ENCODE data around the gene TRAF2.
"Not testable (repeated sequence)": the region's sequence is repeated elsewhere in the genome, so short reads cannot be mapped to it uniquely, and the experiment has no call there.

TRAF2 gene

GRCh38 chr9:136881691-136882108 lies 4.6 kb upstream of the TRAF2 start:
- Histone ChIP-seq H3K4me2 (ENCODE audit: low read length) (no peak overlapping the region), H3K9me2 (ENCODE audit: low read depth, low read length) (no peaks in the 10 kb centered on the region), H2AFZ (ENCODE audit: low read length) (no peak overlapping the region), H3K27ac (ENCODE audit: low read depth, low read length, poor library complexity, severe bottlenecking) (no peak overlapping the region), H3K9me3 (ENCODE audit: low read length) (no peaks in the 10 kb centered on the region), H4K20me1 (ENCODE audit: insufficient read depth, low read length) (no peaks in the 10 kb centered on the region), H3K36me3 (ENCODE audit: insufficient read depth, low read length) (no peaks in the 10 kb centered on the region), H3K4me1 (ENCODE audit: insufficient read depth, low read length, severe bottlenecking) (peaks cover 9% of the 10 kb centered on the region), H3F3A (ENCODE audit: insufficient read depth, low read length) (no peaks in the 10 kb centered on the region), H3K9ac (ENCODE audit: low read length) (no peak overlapping the region), H3K79me2 (ENCODE audit: insufficient read depth, low read length) (no peaks in the 10 kb centered on the region), H3K4me3 (ENCODE audit: low read depth, low read length, poor library complexity, severe bottlenecking) (no peak overlapping the region), H3K27me3 (ENCODE audit: insufficient read depth, low read length) (0 out of 2 replicates have a peak, but pooled peaks cover under 1% of the 10 kb centered on the region)
- no peak for TF ChIP-seq CTCF (IDR thresholded peaks at IDR 0.05; ENCODE audit: low read length)
- no peak for TF ChIP-seq EZH2 (IDR thresholded peaks at IDR 0.05; ENCODE audit: borderline replicate concordance, low read length)

DNA sequence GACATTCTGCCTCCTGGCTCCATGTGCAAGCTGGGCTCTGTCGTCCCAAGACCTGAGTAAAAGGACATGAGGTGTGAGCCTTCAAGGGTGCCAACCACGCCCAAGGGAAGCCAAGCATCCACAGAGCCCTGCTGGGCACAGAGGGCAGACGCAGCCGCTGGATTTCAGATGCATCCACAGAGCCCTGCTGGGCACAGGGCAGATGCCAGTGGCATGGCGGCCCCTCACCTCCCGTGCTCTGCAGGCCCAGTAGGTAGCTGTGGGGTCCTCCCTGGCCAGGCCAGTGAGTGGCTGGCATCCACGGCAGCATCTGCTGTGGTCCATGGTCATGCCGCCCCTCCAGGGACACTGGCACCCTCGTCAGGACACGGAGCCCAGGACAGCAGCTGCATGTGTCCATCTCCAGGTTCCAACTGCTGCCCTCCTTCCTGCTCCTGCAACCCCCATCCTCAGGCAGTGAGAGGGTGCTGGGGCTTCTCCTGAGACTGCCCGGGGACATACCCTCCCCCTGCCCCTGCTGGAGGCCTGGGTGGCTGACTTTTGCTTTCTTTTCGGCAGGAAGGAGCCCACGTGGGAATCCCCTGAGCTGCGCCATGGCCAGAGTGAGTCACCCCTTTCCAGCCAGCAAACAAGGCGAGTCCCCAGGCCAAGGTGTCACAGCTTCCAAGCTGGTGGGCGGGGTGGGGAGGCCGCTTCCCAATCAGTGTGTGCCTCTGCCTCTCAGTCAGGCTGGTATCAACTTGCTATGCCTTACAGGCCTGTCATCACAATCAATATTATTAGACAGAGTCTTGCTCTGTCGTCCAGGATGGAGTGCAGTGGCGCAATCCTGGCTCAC lies 4.0 kb upstream of the TRAF2 start:
- Histone ChIP-seq H2AFZ (ENCODE audit: low read length) (no peak overlapping the region), H3K4me1 (ENCODE audit: insufficient read depth, low read length, severe bottlenecking) (peaks cover 12% of the 10 kb centered on the region), H3K27me3 (ENCODE audit: insufficient read depth, low read length) (no peaks in the 10 kb centered on the region), H3K4me2 (ENCODE audit: low read length) (no peak overlapping the region), H3K9me3 (ENCODE audit: low read length) (no peaks in the 10 kb centered on the region), H3F3A (ENCODE audit: insufficient read depth, low read length) (no peaks in the 10 kb centered on the region), H4K20me1 (ENCODE audit: insufficient read depth, low read length) (no peaks in the 10 kb centered on the region), H3K27ac (ENCODE audit: low read depth, low read length, poor library complexity, severe bottlenecking) (no peak overlapping the region), H3K9me2 (ENCODE audit: low read depth, low read length) (no peaks in the 10 kb centered on the region), H3K79me2 (ENCODE audit: insufficient read depth, low read length) (peaks cover 4% of the 10 kb centered on the region), H3K4me3 (ENCODE audit: low read depth, low read length, poor library complexity, severe bottlenecking) (no peak overlapping the region), H3K9ac (ENCODE audit: low read length) (no peak overlapping the region), H3K36me3 (ENCODE audit: insufficient read depth, low read length) (no peaks in the 10 kb centered on the region)
- TF ChIP-seq CTCF (IDR thresholded peaks at IDR 0.05; ENCODE audit: low read length) (no peak), EZH2 (IDR thresholded peaks at IDR 0.05; ENCODE audit: borderline replicate concordance, low read length) (no peak)

- not testable (repeated sequence) for H3K4me3 ChIP-seq (ENCODE audit: low read depth, low read length, poor library complexity, severe bottlenecking); H3K27ac ChIP-seq (ENCODE audit: low read depth, low read length, poor library complexity, severe bottlenecking); H2AFZ ChIP-seq (ENCODE audit: low read length); H3K9me2 ChIP-seq (ENCODE audit: low read depth, low read length); H3K27me3 ChIP-seq (ENCODE audit: insufficient read depth, low read length); H3K4me2 ChIP-seq (ENCODE audit: low read length); H3K9me3 ChIP-seq (ENCODE audit: low read length); H4K20me1 ChIP-seq (ENCODE audit: insufficient read depth, low read length); H3K9ac ChIP-seq (ENCODE audit: low read length); H3F3A ChIP-seq (ENCODE audit: insufficient read depth, low read length); H3K36me3 ChIP-seq (ENCODE audit: insufficient read depth, low read length); H3K79me2 ChIP-seq (ENCODE audit: insufficient read depth, low read length)
- peaks cover 15% of the 10 kb centered on the region for H3K4me1 ChIP-seq (ENCODE audit: insufficient read depth, low read length, severe bottlenecking)
These were observed 3.4 kb upstream of the TRAF2 start for GRCh38 chr9:136882947-136883283.

- not testable (repeated sequence) for H4K20me1 ChIP-seq (ENCODE audit: insufficient read depth, low read length); H3K36me3 ChIP-seq (ENCODE audit: insufficient read depth, low read length); H3K9me3 ChIP-seq (ENCODE audit: low read length); H3K4me2 ChIP-seq (ENCODE audit: low read length); H3K27me3 ChIP-seq (ENCODE audit: insufficient read depth, low read length); H2AFZ ChIP-seq (ENCODE audit: low read length); H3K4me3 ChIP-seq (ENCODE audit: low read depth, low read length, poor library complexity, severe bottlenecking); H3K9me2 ChIP-seq (ENCODE audit: low read depth, low read length); H3F3A ChIP-seq (ENCODE audit: insufficient read depth, low read length); H3K27ac ChIP-seq (ENCODE audit: low read depth, low read length, poor library complexity, severe bottlenecking); H3K9ac ChIP-seq (ENCODE audit: low read length)
- peaks cover 15% of the 10 kb centered on the region for H3K4me1 ChIP-seq (ENCODE audit: insufficient read depth, low read length, severe bottlenecking)
- H3K79me2 ChIP-seq (ENCODE audit: insufficient read depth, low read length) = peaks cover 17% of the 10 kb centered on the region
These were observed 2.6 kb upstream of the TRAF2 start for GRCh38 chr9:136883670-136884069.
